Testis (tissue), 3 donors: ENCODE data around the gene CDC7. TPM values are rescaled to one million over a fixed set of nuclear protein-coding genes. Genes with fewer than 3 reads are reported as not detected.

Experiments
- DNase-seq: peaks from one replicate; pipeline ENCODE4 v3.0.0-alpha.2; 2019
- H3K27ac ChIP-seq, 2 donors: fragments of 200-600 bp; sonication (generic); one replicate each; pipeline ENCODE4 v1.5.1; 2019
- H3K27me3 ChIP-seq: fragments of 200-600 bp; sonication (generic); one replicate; pipeline ENCODE4 v1.5.1; 2019
- H3K36me3 ChIP-seq: fragments of 200-600 bp; sonication (generic); one replicate; pipeline ENCODE4 v1.5.1; 2017; ENCODE audit warnings: low read depth; ENCODE audit errors: missing control alignments
- H3K4me1 ChIP-seq: fragments of 200-600 bp; sonication (generic); one replicate; pipeline ENCODE4 v1.5.1; 2019
- H3K4me3 ChIP-seq, 2 donors: fragments of 200-600 bp; sonication (generic); one replicate each; pipeline ENCODE4 v1.5.1; 2017 to 2019
- H3K9me3 ChIP-seq: fragments of 200-600 bp; sonication (generic); one replicate; pipeline ENCODE4 v1.5.1; 2017
- CTCF ChIP-seq, 3 experiments: fragments of 450-650 bp in 2 of 3; fragments of 200-600 bp in 1 of 3; sonication (generic) in 1 of 3; IDR thresholded peaks; one replicate each; pipeline ENCODE4 v1.5.1; 2016 to 2019; ENCODE audit warnings: antibody characterized with exemption in 3 of 3, mild to moderate bottlenecking in 2 of 3, moderate library complexity in 1 of 3
- POLR2A ChIP-seq: fragments of 450-650 bp; IDR thresholded peaks from one replicate; pipeline ENCODE4 v1.6.1; 2017; ENCODE audit warnings: antibody characterized with exemption, mild to moderate bottlenecking, moderate library complexity
- WGBS, 2 donors: methylation state at CpG; one replicate each; pipeline ENCODE4 v1.1.5; 2018; 5-methylcytosine and 5-hydroxymethylcytosine counted together
- intact Hi-C: fragments of 100-400 bp; cut with DNase I; formaldehyde crosslinking; loops from one replicate; pipeline ENCODE4 v1.15.1; 2023; ENCODE audit warnings: low total_unique reads
- polyA plus RNA-seq: library from polyadenylated mRNA; stranded (reverse); fragments of 350-450 nt; fragmentation: Illumina TruSeq; extraction: RNeasy Lipid Tissue Mini Kit (QIAGEN cat#74804); gene quantifications from one replicate; pipeline ENCODE4 v1.2.3, GENCODE V29; 2014; ENCODE audit warnings: low read depth, low replicate concordance; ENCODE audit not compliant: insufficient read depth
- total RNA-seq, 2 donors: library from RNA; depleted of rRNA; stranded (reverse); fragments of >200 nt; gene quantifications; one replicate each; pipeline ENCODE4 v1.2.3, GENCODE V29; 2016

CDC7 gene
- total and polyA plus RNA-seq, 3 donors from 2014 or later: 15.5 to 24.2 (median 22.4) TPM

- 80 to 87% methylated on average over 3 of the region's 3 CpGs for WGBS, 2 donors
- DNase-seq: no peak
- no peaks in the 10 kb centered on the region for H3K36me3 ChIP-seq
- H3K9me3 ChIP-seq: no peaks in the 10 kb centered on the region
- H3K4me3 ChIP-seq: no peak overlapping the region
- no peaks in the 10 kb centered on the region for H3K27me3 ChIP-seq
- no peak overlapping the region for H3K27ac ChIP-seq
- no peaks in the 10 kb centered on the region for H3K4me1 ChIP-seq
- intact Hi-C loops: no loop called here
- TF ChIP-seq CTCF (IDR thresholded peaks at IDR 0.05) (no peak), POLR2A (no peak)
Observed at GRCh38 chr1:91548376-91549040, 47.9 kb downstream of the CDC7 start.

- TF ChIP-seq CTCF (IDR thresholded peaks at IDR 0.05): no peak
- whole genome bisulfite sequencing, 2 donors: 38 to 45% methylated on average over 2 of the region's 2 CpGs
- intact Hi-C loops: no loop called here
- Histone ChIP-seq H3K36me3 (no peaks in the 10 kb centered on the region), H3K4me1 (no peaks in the 10 kb centered on the region), H3K4me3 (no peak overlapping the region), H3K27ac (no peak overlapping the region), H3K9me3 (no peaks in the 10 kb centered on the region), H3K27me3 (no peaks in the 10 kb centered on the region)
- DNase-seq: no peak
Observed at GRCh38 chr1:91549041-91549735, 48.5 kb downstream of the CDC7 start.

GRCh38 chr1:91550961-91551360 lies 50.3 kb downstream of the CDC7 start:
- Histone ChIP-seq H3K9me3 (no peaks in the 10 kb centered on the region), H3K27me3 (no peaks in the 10 kb centered on the region), H3K36me3 (no peaks in the 10 kb centered on the region), H3K27ac (no peak overlapping the region), H3K4me1 (no peaks in the 10 kb centered on the region), H3K4me3 (no peak overlapping the region)
- intact Hi-C loops: no loop called here
- WGBS, 2 donors: 66 to 70% methylated on average over 2 of the region's 2 CpGs
- TF ChIP-seq CTCF (IDR thresholded peaks at IDR 0.05) (no peak), POLR2A (no peak)
- DNase-seq: no peak

GRCh38 chr1:91552091-91552490 lies 51.4 kb downstream of the CDC7 start:
- H3K9me3 ChIP-seq: no peaks in the 10 kb centered on the region
- intact Hi-C loops: no loop called here
- H3K36me3 ChIP-seq: no peaks in the 10 kb centered on the region
- H3K27me3 ChIP-seq: no peaks in the 10 kb centered on the region
- no peaks in the 10 kb centered on the region for H3K4me1 ChIP-seq
- H3K4me3 ChIP-seq: no peak overlapping the region
- no peak for DNase-seq
- TF ChIP-seq POLR2A (no peak), CTCF (IDR thresholded peaks at IDR 0.05) (no peak)
- H3K27ac ChIP-seq: no peak overlapping the region

GRCh38 chr1:91552596-91552995 lies 51.9 kb downstream of the CDC7 start:
- intact Hi-C loops: no loop called here
- Histone ChIP-seq H3K4me1 (no peaks in the 10 kb centered on the region), H3K27ac (no peak overlapping the region)

More at GRCh38 chr1:91552596-91552995, 51.9 kb downstream of the CDC7 start:
- H3K27me3 ChIP-seq: no peaks in the 10 kb centered on the region
- no peaks in the 10 kb centered on the region for H3K9me3 ChIP-seq
- no peak for TF ChIP-seq CTCF (IDR thresholded peaks at IDR 0.05)
- no peak for TF ChIP-seq POLR2A
- WGBS, 2 donors: 85 to 86% methylated on average over 2 of the region's 2 CpGs
- DNase-seq: no peak
- H3K4me3 ChIP-seq: no peak overlapping the region
- no peaks in the 10 kb centered on the region for H3K36me3 ChIP-seq
